Measurements from ENCODE around the gene PTPRD.

GRCh38 chr9:9752722-9753121 is 860.1 kb downstream of the PTPRD start:
- TF ChIP-seq POLR2A (IDR thresholded peaks at IDR 0.05) (no peak), CTCF (IDR thresholded peaks at IDR 0.05) (no peak), POLR2AphosphoS5 (IDR thresholded peaks at IDR 0.05) (no peak)
